ENCODE results near the gene OR52N5. TPM values are rescaled to one million over a fixed set of nuclear protein-coding genes. Genes with fewer than 3 reads are reported as not detected.

OR52N5 gene
- total RNA-seq, result under 0.01 TPM in 1 of 2 replicates, not detected in the other

- H3K4me3 ChIP-seq (ENCODE audit: low read depth, low read length), result no peak within 1 kb of the TSS
- no peak for DNase-seq (ENCODE audit: low read depth)
- no peak for TF ChIP-seq CTCF (IDR thresholded peaks at IDR 0.05; ENCODE audit: insufficient read depth, low read depth, low read length)
These were observed at the start of gene OR52N5 for GRCh38 chr11:5783255-5783654. TSS of gene OR52N5 (minus strand) at chr11:5783355. CDS start at chr11:5778634, 4,721 bp downstream.

GRCh38 chr11:5831196-5831829 is 48.2 kb upstream of the OR52N5 start:
- no peak for DNase-seq (ENCODE audit: low read depth)
- TF ChIP-seq CTCF (IDR thresholded peaks at IDR 0.05; ENCODE audit: insufficient read depth, low read depth, low read length), result no peak
- no peak overlapping the region for H3K4me3 ChIP-seq (ENCODE audit: low read depth, low read length)

GRCh38 chr11:5818245-5818886 is 35.2 kb upstream of the OR52N5 start:
- peak; percentile 3 for DNase-seq (ENCODE audit: low read depth)
- no peak for TF ChIP-seq CTCF (IDR thresholded peaks at IDR 0.05; ENCODE audit: insufficient read depth, low read depth, low read length)
- peak overlapping the region; percentile 14 for H3K4me3 ChIP-seq (ENCODE audit: low read depth, low read length)

- H3K4me3 ChIP-seq (ENCODE audit: low read depth, low read length), result no peak overlapping the region
- TF ChIP-seq CTCF (IDR thresholded peaks at IDR 0.05; ENCODE audit: insufficient read depth, low read depth, low read length), result no peak
- DNase-seq (ENCODE audit: low read depth), result no peak
These were observed 32.4 kb upstream of the OR52N5 start for GRCh38 chr11:5815534-5815933.

GRCh38 chr11:5809905-5810795 is 27.0 kb upstream of the OR52N5 start:
- no peak for TF ChIP-seq CTCF (IDR thresholded peaks at IDR 0.05; ENCODE audit: insufficient read depth, low read depth, low read length)
- DNase-seq (ENCODE audit: low read depth), result no peak
- H3K4me3 ChIP-seq (ENCODE audit: low read depth, low read length), result no peak overlapping the region

GRCh38 chr11:5809122-5809519 is 26.0 kb upstream of the OR52N5 start:
- DNase-seq (ENCODE audit: low read depth), result peak; percentile 3
- no peak for TF ChIP-seq CTCF (IDR thresholded peaks at IDR 0.05; ENCODE audit: insufficient read depth, low read depth, low read length)
- peak overlapping the region; percentile 56 for H3K4me3 ChIP-seq (ENCODE audit: low read depth, low read length)
